Measurements from ENCODE around the gene SERPINH1.

- TF ChIP-seq ZNF274 (IDR thresholded peaks at IDR 0.05; ENCODE audit: low read depth, low read length) (no peak), YY1 (IDR thresholded peaks at IDR 0.05; ENCODE audit: insufficient read depth, insufficient read length) (no peak)
These were observed 8.9 kb upstream of the SERPINH1 start for GRCh38 chr11:75553182-75553581.
